ENCODE measurements around the gene PRR30.

DNA sequence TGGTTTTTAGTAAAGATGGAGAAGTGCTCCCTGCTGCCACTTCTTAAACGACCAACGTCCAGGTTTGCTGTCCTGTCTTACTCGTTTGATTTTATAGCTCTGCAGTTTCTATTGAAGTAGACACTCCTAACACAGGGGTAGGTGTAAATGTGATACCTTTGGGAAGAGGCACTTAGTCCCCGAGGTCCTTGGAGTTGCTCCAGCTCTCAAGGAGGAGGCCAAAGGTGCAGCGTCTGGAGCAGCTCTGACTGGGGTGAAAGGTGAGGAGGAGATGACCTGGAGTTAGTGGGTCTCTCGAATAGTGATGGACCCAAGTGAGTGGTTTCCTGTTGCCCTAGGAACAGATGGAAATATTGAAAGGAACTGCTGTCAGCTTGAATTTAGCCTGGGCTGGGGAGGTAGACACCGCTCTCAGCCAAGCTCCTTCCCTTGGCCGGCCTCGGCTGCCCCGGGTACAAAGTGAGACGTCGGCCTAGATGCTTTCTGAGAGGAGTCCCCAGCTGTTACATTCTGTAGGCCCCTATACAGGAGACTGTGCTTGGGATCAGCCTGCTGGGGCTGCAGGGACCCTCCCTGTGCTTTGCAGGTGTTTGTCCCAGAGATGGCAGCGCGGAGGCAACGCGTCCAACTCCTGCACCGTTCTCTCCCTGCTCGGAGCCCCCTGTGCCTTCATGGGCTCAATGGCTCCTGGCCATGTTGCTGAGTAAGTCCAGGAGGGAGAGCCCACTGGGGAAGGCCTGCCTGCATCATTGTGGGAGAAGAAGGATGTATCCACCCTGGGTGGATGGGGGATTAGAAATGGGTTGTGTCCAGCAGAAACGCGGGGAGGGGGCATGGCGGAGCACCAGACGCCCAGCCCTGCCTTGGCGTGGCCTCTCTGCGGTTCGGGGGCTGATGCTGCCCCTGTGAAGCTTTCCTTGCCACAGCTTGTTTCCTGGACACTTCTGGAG lies 47.2 kb downstream of the PRR30 start:
- TF ChIP-seq, protein P1, sequence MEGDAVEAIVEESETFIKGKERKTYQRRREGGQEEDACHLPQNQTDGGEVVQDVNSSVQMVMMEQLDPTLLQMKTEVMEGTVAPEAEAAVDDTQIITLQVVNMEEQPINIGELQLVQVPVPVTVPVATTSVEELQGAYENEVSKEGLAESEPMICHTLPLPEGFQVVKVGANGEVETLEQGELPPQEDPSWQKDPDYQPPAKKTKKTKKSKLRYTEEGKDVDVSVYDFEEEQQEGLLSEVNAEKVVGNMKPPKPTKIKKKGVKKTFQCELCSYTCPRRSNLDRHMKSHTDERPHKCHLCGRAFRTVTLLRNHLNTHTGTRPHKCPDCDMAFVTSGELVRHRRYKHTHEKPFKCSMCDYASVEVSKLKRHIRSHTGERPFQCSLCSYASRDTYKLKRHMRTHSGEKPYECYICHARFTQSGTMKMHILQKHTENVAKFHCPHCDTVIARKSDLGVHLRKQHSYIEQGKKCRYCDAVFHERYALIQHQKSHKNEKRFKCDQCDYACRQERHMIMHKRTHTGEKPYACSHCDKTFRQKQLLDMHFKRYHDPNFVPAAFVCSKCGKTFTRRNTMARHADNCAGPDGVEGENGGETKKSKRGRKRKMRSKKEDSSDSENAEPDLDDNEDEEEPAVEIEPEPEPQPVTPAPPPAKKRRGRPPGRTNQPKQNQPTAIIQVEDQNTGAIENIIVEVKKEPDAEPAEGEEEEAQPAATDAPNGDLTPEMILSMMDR (IDR thresholded peaks at IDR 0.05 in 4 of 5, conservative IDR thresholded peaks at IDR 0.05 in 1 of 5), result no peak
- TF ChIP-seq POLR2A (IDR thresholded peaks at IDR 0.05), result no peak
